Iris pigment epithelial cell (primary cell): ENCODE results near the gene ZNF827.

Experiments used
- DNase-seq: peaks from one replicate; pipeline ENCODE4 v3.0.0-alpha.2; 2011; ENCODE audit warnings: low read depth

Gene ZNF827

GRCh38 chr4:145799223-145799622 is 139.4 kb downstream of the ZNF827 start:
- DNase-seq, result no peak

GRCh38 chr4:145797278-145797677 is 141.3 kb downstream of the ZNF827 start:
- no peak for DNase-seq

- DNase-seq, result no peak
Measured at GRCh38 chr4:145796346-145796745, 142.3 kb downstream of the ZNF827 start.

- no peak for DNase-seq
Measured at GRCh38 chr4:145795521-145795920, 143.1 kb downstream of the ZNF827 start.

GRCh38 chr4:145792429-145792828 is 146.2 kb downstream of the ZNF827 start:
- DNase-seq, result no peak

- DNase-seq, result no peak
Measured at GRCh38 chr4:145791988-145792387, 146.6 kb downstream of the ZNF827 start.

- peak; percentile 25 for DNase-seq
Measured at GRCh38 chr4:145788755-145789154, 149.9 kb downstream of the ZNF827 start.

GRCh38 chr4:145786830-145787229 is 151.8 kb downstream of the ZNF827 start:
- DNase-seq, result no peak

- DNase-seq, result no peak
Measured at GRCh38 chr4:145786261-145786660, 152.4 kb downstream of the ZNF827 start.

- DNase-seq, result peak; percentile 45
Measured at GRCh38 chr4:145785391-145786008, 153.1 kb downstream of the ZNF827 start.

- no peak for DNase-seq
Measured at GRCh38 chr4:145784036-145784435, 154.6 kb downstream of the ZNF827 start.

- no peak for DNase-seq
Measured at GRCh38 chr4:145782756-145783155, 155.9 kb downstream of the ZNF827 start.

GRCh38 chr4:145781351-145781750 is 157.3 kb downstream of the ZNF827 start:
- DNase-seq, result peak; percentile 68

GRCh38 chr4:145779319-145779801 is 159.3 kb downstream of the ZNF827 start:
- DNase-seq, result peak; percentile 80

- no peak for DNase-seq
Measured at GRCh38 chr4:145776208-145776607, 162.4 kb downstream of the ZNF827 start.

- DNase-seq, result no peak
Measured at GRCh38 chr4:145775406-145775805, 163.2 kb downstream of the ZNF827 start.

- no peak for DNase-seq
Measured at GRCh38 chr4:145774473-145774872, 164.2 kb downstream of the ZNF827 start.

- DNase-seq, result no peak
Measured at GRCh38 chr4:145773581-145774234, 164.9 kb downstream of the ZNF827 start.

GRCh38 chr4:145772347-145772746 is 166.3 kb downstream of the ZNF827 start:
- no peak for DNase-seq

GRCh38 chr4:145770124-145770523 is 168.5 kb downstream of the ZNF827 start:
- DNase-seq, result no peak

- DNase-seq, result no peak
Measured at GRCh38 chr4:145769450-145770037, 169.1 kb downstream of the ZNF827 start.

- DNase-seq, result no peak
Measured at GRCh38 chr4:145766273-145766672, 172.3 kb downstream of the ZNF827 start.

- DNase-seq, result no peak
Measured at GRCh38 chr4:145763399-145763798, 175.2 kb downstream of the ZNF827 start.
